ENCODE results near the gene SIAE. TPM values are rescaled to one million over a fixed set of nuclear protein-coding genes. Genes with fewer than 3 reads are reported as not detected.

SIAE gene
- total and polyA plus RNA-seq, 10 of the 15 experiments (the other 5 are each of a cell fraction or from before 2014, with no cell fraction given), result 0.93 to 6.9 (median 4.2) TPM

GRCh38 chr11:124610295-124610694, 63.2 kb downstream of the SIAE start:
- Histone ChIP-seq H3K79me2 (ENCODE audit: control insufficient read depth, insufficient read depth, low read length) (no peaks in the 10 kb centered on the region), H3K9me3 (replicated peaks; ENCODE audit: control insufficient read depth, insufficient read depth, low read length) (no peaks in the 10 kb centered on the region), H3K4me3 (no peak overlapping the region), H3K9ac (ENCODE audit: control insufficient read depth, insufficient read depth, low read length) (no peak overlapping the region), H2AFZ (ENCODE audit: control insufficient read depth, low read depth, low read length) (no peak overlapping the region), H3K4me2 (ENCODE audit: control insufficient read depth, insufficient read depth) (no peak overlapping the region), H3K36me3 (ENCODE audit: control insufficient read depth in 2 of 2, insufficient read depth in 2 of 2, low read length in 1 of 2) (no peaks in the 10 kb centered on the region), H3K27ac (ENCODE audit: control insufficient read depth, insufficient read depth) (no peak overlapping the region), H3K4me1 (ENCODE audit: control insufficient read depth, insufficient read depth, low read length) (no peaks in the 10 kb centered on the region), H4K20me1 (ENCODE audit: control insufficient read depth, insufficient read depth) (no peaks in the 10 kb centered on the region), H3K27me3 (replicated peaks in 1 of 2; ENCODE audit: control insufficient read depth in 2 of 2, insufficient read depth in 2 of 2, low read length in 1 of 2) (no peaks in the 10 kb centered on the region)
- TF ChIP-seq BRCA1 (IDR thresholded peaks at IDR 0.05; ENCODE audit: low read depth, low read length) (no peak), BCLAF1 (IDR thresholded peaks at IDR 0.05) (no peak), MEF2B (IDR thresholded peaks at IDR 0.05; ENCODE audit: partially characterized antibody, poor library complexity, severe bottlenecking) (no peak), CREM (IDR thresholded peaks at IDR 0.05; ENCODE audit: low read depth) (no peak)
- FAIRE-seq (no peak), DNase-seq (ENCODE audit: low read depth, low spot score) (no peak), ATAC-seq (no peak)
- ChIA-PET SMC1A (ENCODE audit: uncharacterized antibody, unreplicated experiment) (no interaction called here), CTCF (no interaction called here), RAD21 (ENCODE audit: unreplicated experiment) (no interaction called here), POLR2A (no interaction called here)
- WGBS (ENCODE audit: insufficient coverage, insufficient replicate concordance, low lambda C conversion rate, missing lambda C conversion rate), result 50% methylated on average over 2 of the region's 2 CpGs
- in situ Hi-C loops (cut with MboI), result no loop called here
- intact Hi-C loops (cut with micrococcal nuclease; ENCODE audit: unreplicated experiment), result no loop called here
- BruUV-seq (replicated peaks), result no TSS peak

GRCh38 chr11:124608147-124608546, 65.4 kb downstream of the SIAE start:
- no peak overlapping the region for H3K9ac ChIP-seq (ENCODE audit: control insufficient read depth, insufficient read depth, low read length)
- BruUV-seq (replicated peaks), result no TSS peak
- in situ Hi-C loops (cut with MboI), result no loop called here
- H2AFZ ChIP-seq (ENCODE audit: control insufficient read depth, low read depth, low read length), result no peak overlapping the region
- ChIA-PET POLR2A (interaction anchor here (0.7 kb wide), 1 partner anchor 1481 kb away, joined by 3 read pairs; no protein-coding TSS in a partner anchor), CTCF (no interaction called here), SMC1A (ENCODE audit: uncharacterized antibody, unreplicated experiment) (interaction anchor here (1.0 kb wide), 1 partner anchor 15 kb away, joined by 4 read pairs; the partner anchor contains the start of gene TBRG1), RAD21 (ENCODE audit: unreplicated experiment) (no interaction called here)
- H3K27ac ChIP-seq (ENCODE audit: control insufficient read depth, insufficient read depth), result no peak overlapping the region
- H4K20me1 ChIP-seq (ENCODE audit: control insufficient read depth, insufficient read depth), result no peaks in the 10 kb centered on the region
- no peak overlapping the region for H3K4me2 ChIP-seq (ENCODE audit: control insufficient read depth, insufficient read depth)
- DNase-seq (ENCODE audit: low read depth, low spot score), result no peak
- H3K79me2 ChIP-seq (ENCODE audit: control insufficient read depth, insufficient read depth, low read length), result no peaks in the 10 kb centered on the region
- H3K9me3 ChIP-seq (replicated peaks; ENCODE audit: control insufficient read depth, insufficient read depth, low read length), result no peaks in the 10 kb centered on the region
- no peak for FAIRE-seq
- no peaks in the 10 kb centered on the region for H3K27me3 ChIP-seq (replicated peaks in 1 of 2; ENCODE audit: control insufficient read depth in 2 of 2, insufficient read depth in 2 of 2, low read length in 1 of 2)
- H3K36me3 ChIP-seq (ENCODE audit: control insufficient read depth in 2 of 2, insufficient read depth in 2 of 2, low read length in 1 of 2), result no peaks in the 10 kb centered on the region
- intact Hi-C loops (cut with micrococcal nuclease; ENCODE audit: unreplicated experiment), result no loop called here
- ATAC-seq, result no peak
- H3K4me1 ChIP-seq (ENCODE audit: control insufficient read depth, insufficient read depth, low read length), result no peaks in the 10 kb centered on the region
- H3K4me3 ChIP-seq, result no peak overlapping the region
- no peak for TF ChIP-seq RAD21 (IDR thresholded peaks at IDR 0.05; ENCODE audit: insufficient read depth, low read depth, low read length)
- TF ChIP-seq PAX5 (IDR thresholded peaks at IDR 0.05; ENCODE audit: borderline replicate concordance, low read depth, low read length), result no peak
- no peak for TF ChIP-seq EED (IDR thresholded peaks at IDR 0.05; ENCODE audit: low read depth)
- no peak for TF ChIP-seq TBL1XR1 (IDR thresholded peaks at IDR 0.05; ENCODE audit: low read depth, low read length)
- TF ChIP-seq BCL3 (IDR thresholded peaks at IDR 0.05; ENCODE audit: borderline replicate concordance, insufficient read depth, low read depth, low read length, poor library complexity, severe bottlenecking), result no peak
- no peak for TF ChIP-seq CBFB (IDR thresholded peaks at IDR 0.05; ENCODE audit: low read depth)
- no peak for TF ChIP-seq RAD51 (IDR thresholded peaks at IDR 0.05)
